ENCODE data around the gene ATXN7L1. TPM values are rescaled to one million over a fixed set of nuclear protein-coding genes. Genes with fewer than 3 reads are reported as not detected.

The ATXN7L1 gene
- total and polyA plus RNA-seq, 7 donors = 1.2 to 6.0 (median 3.0) TPM

DNA sequence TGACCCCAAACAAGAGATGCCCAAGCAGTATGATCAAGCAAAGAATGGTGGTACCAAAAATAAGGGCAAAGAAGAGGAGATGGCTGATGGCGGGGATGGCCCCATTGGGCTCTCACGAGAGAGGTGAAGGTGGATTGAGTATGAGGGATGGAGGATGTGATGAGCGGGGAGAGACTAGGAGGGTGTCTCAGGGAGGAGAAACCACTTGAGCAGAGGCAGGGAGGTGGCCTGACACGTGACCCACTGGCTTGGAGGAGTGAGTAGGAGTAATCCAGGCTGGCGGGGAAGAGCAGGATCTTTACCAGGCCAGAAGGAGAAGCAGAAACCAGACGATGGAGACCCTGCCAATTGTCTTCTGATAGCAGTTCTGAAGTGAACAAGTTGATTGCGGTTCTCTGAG, 33.3 kb upstream of the ATXN7L1 start:
- intact Hi-C loops (cut with DNase I) = no loop called here
- no peak overlapping the region for H3K27ac ChIP-seq
- H3K9me3 ChIP-seq = no peaks in the 10 kb centered on the region
- ATAC-seq (no peak), DNase-seq (no peak)
- no peak overlapping the region for H3K4me3 ChIP-seq
- TF ChIP-seq, protein P1, sequence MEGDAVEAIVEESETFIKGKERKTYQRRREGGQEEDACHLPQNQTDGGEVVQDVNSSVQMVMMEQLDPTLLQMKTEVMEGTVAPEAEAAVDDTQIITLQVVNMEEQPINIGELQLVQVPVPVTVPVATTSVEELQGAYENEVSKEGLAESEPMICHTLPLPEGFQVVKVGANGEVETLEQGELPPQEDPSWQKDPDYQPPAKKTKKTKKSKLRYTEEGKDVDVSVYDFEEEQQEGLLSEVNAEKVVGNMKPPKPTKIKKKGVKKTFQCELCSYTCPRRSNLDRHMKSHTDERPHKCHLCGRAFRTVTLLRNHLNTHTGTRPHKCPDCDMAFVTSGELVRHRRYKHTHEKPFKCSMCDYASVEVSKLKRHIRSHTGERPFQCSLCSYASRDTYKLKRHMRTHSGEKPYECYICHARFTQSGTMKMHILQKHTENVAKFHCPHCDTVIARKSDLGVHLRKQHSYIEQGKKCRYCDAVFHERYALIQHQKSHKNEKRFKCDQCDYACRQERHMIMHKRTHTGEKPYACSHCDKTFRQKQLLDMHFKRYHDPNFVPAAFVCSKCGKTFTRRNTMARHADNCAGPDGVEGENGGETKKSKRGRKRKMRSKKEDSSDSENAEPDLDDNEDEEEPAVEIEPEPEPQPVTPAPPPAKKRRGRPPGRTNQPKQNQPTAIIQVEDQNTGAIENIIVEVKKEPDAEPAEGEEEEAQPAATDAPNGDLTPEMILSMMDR (IDR thresholded peaks at IDR 0.05) = no peak
- no peaks in the 10 kb centered on the region for H3K4me1 ChIP-seq
- 94 to 98% (median 95%) methylated on average over 7 of the region's 7 CpGs for WGBS, 3 donors
- H3K36me3 ChIP-seq (ENCODE audit: insufficient read depth in 1 of 2, low read depth in 1 of 2) = no peaks in the 10 kb centered on the region
- H3K27me3 ChIP-seq (ENCODE audit: insufficient read depth in 3 of 3, low read length in 2 of 3) = no peaks in the 10 kb centered on the region

DNA sequence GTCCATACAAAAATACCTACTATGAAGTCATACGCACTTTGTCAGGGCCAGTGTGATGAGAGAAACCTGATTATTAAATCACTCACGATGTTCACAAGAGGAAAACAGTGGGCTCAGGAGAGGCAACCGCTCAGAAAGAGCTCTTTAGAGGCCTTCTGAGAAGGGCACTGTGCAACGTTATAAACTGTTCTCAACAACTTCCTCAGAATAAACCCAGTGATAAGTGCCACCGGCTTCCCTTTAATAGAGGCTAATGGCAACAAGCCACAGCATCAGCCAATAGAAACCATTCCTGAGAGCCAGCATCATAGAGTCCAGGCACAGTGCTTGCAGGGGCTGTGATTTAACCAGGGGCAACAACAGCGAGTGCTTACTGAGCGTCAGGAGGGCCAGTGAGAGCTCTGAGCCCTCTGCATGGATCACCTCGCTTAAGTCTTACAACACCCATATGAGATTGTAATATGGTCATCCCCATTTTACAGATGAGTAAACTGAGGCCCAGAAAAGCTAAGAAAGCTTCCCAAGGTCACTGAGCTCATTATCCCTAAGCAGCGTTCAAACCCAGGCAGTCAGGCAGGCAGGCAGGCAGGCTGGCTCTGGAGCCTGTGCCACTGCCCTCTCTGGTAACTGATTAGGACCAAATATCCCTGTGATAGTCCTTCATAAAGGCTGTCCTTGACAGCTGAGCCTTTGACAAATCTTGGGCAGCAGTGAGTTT, 30.9 kb upstream of the ATXN7L1 start:
- DNase-seq = no peak
- no peak overlapping the region for H3K4me3 ChIP-seq
- no peaks in the 10 kb centered on the region for H3K27me3 ChIP-seq (ENCODE audit: insufficient read depth in 3 of 3, low read length in 2 of 3)
- 77 to 83% (median 80%) methylated on average over 9 of the region's 9 CpGs for WGBS, 3 donors
- TF ChIP-seq, protein P1 (IDR thresholded peaks at IDR 0.05) = no peak
- H3K27ac ChIP-seq = no peak overlapping the region
- no peaks in the 10 kb centered on the region for H3K36me3 ChIP-seq (ENCODE audit: insufficient read depth in 1 of 2, low read depth in 1 of 2)
- no peaks in the 10 kb centered on the region for H3K4me1 ChIP-seq
- ATAC-seq = no peak
- no peaks in the 10 kb centered on the region for H3K9me3 ChIP-seq
- intact Hi-C loops (cut with DNase I) = no loop called here

DNA sequence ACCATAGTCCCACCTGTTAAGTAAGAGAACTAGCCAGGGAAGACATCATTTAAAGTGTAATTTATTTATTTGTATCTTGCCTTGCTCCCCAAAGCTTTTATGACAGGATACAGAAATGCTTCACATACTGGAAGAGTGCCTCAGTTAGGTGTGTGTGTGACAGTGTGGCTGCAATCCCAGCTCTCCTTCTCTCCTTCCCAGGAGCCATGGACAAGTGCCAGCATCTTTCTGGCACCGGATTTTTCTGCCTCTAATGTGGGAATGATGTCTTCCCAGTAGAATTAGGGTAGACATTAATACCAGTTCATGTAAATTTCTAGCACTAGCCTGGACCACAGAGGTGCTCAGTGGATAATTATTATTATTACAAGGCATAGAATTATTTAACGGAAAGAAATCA, 30.3 kb upstream of the ATXN7L1 start:
- Histone ChIP-seq H3K4me3 (no peak overlapping the region), H3K27me3 (ENCODE audit: insufficient read depth in 3 of 3, low read length in 2 of 3) (no peaks in the 10 kb centered on the region), H3K4me1 (no peaks in the 10 kb centered on the region), H3K36me3 (ENCODE audit: insufficient read depth in 1 of 2, low read depth in 1 of 2) (no peaks in the 10 kb centered on the region), H3K27ac (no peak overlapping the region), H3K9me3 (no peaks in the 10 kb centered on the region)
- WGBS, 3 donors = 22 to 30% (median 30%) methylated on average over 2 of the region's 2 CpGs
- TF ChIP-seq, protein P1 (IDR thresholded peaks at IDR 0.05) = no peak
- ATAC-seq (no peak), DNase-seq (no peak)
- intact Hi-C loops (cut with DNase I) = no loop called here

DNA sequence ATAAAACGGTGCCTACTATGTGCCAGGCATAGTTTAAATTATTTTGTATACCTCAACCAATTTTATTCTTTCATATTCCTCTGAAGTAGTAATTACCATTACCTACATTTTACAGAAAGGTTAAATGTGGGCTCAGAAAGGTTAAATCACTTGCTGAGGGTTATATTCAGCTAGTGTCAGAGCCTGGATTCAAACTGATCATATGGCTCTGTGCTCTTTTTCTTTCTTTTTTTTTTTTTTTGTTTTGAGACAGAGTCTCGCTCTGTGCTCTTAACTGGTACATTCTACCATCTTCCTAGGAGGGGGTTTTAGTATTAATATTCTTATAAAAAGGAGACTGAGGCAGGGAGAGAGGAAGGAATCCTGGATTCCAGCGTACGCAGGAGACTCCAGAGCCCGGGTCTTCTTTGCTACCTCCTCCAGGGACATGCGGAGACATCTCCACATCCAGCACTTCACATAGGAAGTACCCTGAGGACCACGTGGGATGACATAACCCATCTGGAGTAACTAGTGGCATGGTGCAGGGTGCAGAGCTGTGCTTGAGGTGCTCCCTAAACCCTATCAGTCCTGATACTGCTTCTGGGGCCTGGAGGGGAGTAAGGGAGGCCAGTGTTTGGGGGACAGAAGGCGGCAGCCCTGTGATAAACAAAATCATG, 29.6 kb upstream of the ATXN7L1 start:
- Histone ChIP-seq H3K27me3 (ENCODE audit: insufficient read depth in 3 of 3, low read length in 2 of 3) (no peaks in the 10 kb centered on the region), H3K4me3 (no peak overlapping the region), H3K9me3 (no peaks in the 10 kb centered on the region), H3K27ac (no peak overlapping the region), H3K4me1 (no peaks in the 10 kb centered on the region), H3K36me3 (ENCODE audit: insufficient read depth in 1 of 2, low read depth in 1 of 2) (no peaks in the 10 kb centered on the region)
- intact Hi-C loops (cut with DNase I) = no loop called here
- WGBS, 3 donors = 71 to 76% (median 76%) methylated on average over 8 of the region's 8 CpGs
- DNase-seq (no peak), ATAC-seq (no peak)
- TF ChIP-seq, protein P1 (IDR thresholded peaks at IDR 0.05) = no peak

Measured in psoas muscle (tissue), 8 donors.